Muscle layer of colon (tissue), 2 donors: ENCODE measurements around the gene PTPRD.

Source experiments
- H3K27ac ChIP-seq: one replicate; pipeline ENCODE4 v1.7.0; 2013; ENCODE audit warnings: low read depth, mild to moderate bottlenecking, low read length, moderate library complexity
- H3K27me3 ChIP-seq, 2 donors: one replicate each; pipeline ENCODE4 v1.7.0; 2013; ENCODE audit warnings: low read length in 2 of 2, mild to moderate bottlenecking in 2 of 2; ENCODE audit not compliant: insufficient read depth in 2 of 2, control insufficient read depth in 1 of 2
- H3K36me3 ChIP-seq: one replicate; pipeline ENCODE4 v1.7.0; 2013; ENCODE audit warnings: mild to moderate bottlenecking, low read length; ENCODE audit not compliant: insufficient read depth
- H3K4me1 ChIP-seq: one replicate; pipeline ENCODE4 v1.7.0; 2013; ENCODE audit warnings: mild to moderate bottlenecking, low read length; ENCODE audit not compliant: insufficient read depth
- H3K4me3 ChIP-seq, 2 donors: one replicate each; pipeline ENCODE4 v1.7.0; 2013; ENCODE audit warnings: low read length in 2 of 2, low read depth in 1 of 2, mild to moderate bottlenecking in 1 of 2, moderate library complexity in 1 of 2
- H3K9ac ChIP-seq: one replicate; pipeline ENCODE4 v1.7.0; 2013; ENCODE audit warnings: low read length
- H3K9me3 ChIP-seq: one replicate; pipeline ENCODE4 v1.7.0; 2013; ENCODE audit warnings: mild to moderate bottlenecking, low read length
- donor health status: abdominal sarcoma.
- donor health status: Adenocarcinoma of cecum.

The PTPRD gene

DNA sequence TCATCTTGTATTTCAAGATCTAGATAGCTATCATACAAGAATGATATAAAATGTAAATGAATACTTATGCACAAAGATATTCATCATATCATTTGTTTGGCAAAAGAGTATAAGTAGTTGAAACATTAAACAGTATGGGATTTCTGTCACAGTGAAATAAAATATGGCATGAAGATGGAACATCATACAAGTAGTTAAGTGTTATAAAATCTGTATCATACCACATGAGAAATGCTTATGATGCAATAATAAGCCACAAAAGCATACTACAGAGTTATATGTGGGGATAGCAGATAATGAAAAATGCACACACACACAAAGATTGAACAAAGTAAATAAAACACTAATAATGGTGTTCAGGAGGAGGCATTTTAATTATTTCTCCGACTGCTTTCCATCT lies 1975.2 kb downstream of the PTPRD start:
- Histone ChIP-seq H3K9ac (no peak overlapping the region), H3K27ac (no peak overlapping the region), H3K4me1 (no peaks in the 10 kb centered on the region), H3K36me3 (no peaks in the 10 kb centered on the region), H3K4me3 (no peak overlapping the region), H3K27me3 (no peaks in the 10 kb centered on the region), H3K9me3 (no peaks in the 10 kb centered on the region)

DNA sequence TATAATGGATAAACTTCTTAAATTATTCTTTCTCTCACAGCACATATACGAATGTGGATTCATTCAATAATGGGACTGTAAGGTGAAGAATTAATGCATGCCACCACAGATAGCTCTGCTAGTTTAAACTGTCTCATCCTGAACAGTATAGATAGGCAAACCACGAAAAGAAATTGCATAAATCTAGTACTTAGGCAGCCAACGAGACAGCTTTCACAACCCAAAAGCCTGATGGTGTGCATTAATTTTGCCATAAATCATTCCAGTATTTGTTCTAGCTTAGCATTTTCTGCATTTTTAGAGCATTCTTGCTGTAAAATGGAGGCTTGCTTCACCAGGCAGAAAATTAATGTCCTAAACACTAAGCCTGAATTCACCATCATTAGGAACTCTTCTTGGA lies 1979.0 kb downstream of the PTPRD start:
- no peak overlapping the region for H3K27ac ChIP-seq
- no peaks in the 10 kb centered on the region for H3K27me3 ChIP-seq
- H3K9me3 ChIP-seq: no peaks in the 10 kb centered on the region
- no peak overlapping the region for H3K9ac ChIP-seq
- no peaks in the 10 kb centered on the region for H3K4me1 ChIP-seq
- H3K4me3 ChIP-seq: no peak overlapping the region
- no peaks in the 10 kb centered on the region for H3K36me3 ChIP-seq

DNA sequence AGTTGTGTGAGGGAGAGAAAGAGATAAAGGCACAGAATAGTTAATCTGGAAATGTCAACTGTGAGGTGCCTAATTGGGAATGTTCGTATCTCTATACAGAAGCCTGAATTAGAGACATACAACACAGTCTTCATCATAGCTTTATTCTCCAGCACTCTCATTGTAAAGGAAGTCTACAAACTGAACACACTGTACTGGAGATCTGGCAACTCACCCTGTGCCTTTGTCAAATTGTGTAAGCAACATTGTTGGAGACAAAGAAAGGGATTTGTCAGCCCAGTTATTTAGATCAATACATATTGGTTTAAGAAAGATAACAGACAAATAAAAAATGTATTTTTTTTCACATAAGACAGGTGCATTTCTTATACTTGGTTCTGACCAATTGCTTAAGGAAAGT lies 1980.3 kb downstream of the PTPRD start:
- H3K9ac ChIP-seq: no peak overlapping the region
- H3K36me3 ChIP-seq: no peaks in the 10 kb centered on the region
- no peak overlapping the region for H3K4me3 ChIP-seq
- no peaks in the 10 kb centered on the region for H3K4me1 ChIP-seq
- no peak overlapping the region for H3K27ac ChIP-seq
- H3K9me3 ChIP-seq: no peaks in the 10 kb centered on the region
- H3K27me3 ChIP-seq: no peaks in the 10 kb centered on the region

DNA sequence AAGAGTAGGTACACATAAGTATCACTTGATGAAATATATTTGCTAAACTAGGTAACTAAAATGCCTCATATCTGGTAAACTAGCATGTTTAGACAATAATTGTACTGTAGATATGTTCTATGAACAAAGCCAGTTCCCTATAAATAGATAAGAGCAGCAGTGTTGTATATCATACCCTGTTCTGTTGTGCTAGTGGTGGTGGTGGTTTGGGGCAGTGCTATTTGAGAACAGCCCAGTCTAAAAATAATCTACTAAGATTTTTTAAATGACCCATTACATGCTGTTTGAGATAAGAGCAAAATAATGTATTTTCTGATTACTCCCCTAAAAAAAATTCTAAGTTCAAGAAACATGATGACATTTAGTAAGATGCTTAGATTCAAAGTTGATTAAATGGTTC lies 1984.0 kb downstream of the PTPRD start:
- Histone ChIP-seq H3K4me3 (no peak overlapping the region), H3K36me3 (no peaks in the 10 kb centered on the region), H3K4me1 (no peaks in the 10 kb centered on the region), H3K9me3 (no peaks in the 10 kb centered on the region), H3K27ac (no peak overlapping the region), H3K27me3 (no peaks in the 10 kb centered on the region), H3K9ac (no peak overlapping the region)

DNA sequence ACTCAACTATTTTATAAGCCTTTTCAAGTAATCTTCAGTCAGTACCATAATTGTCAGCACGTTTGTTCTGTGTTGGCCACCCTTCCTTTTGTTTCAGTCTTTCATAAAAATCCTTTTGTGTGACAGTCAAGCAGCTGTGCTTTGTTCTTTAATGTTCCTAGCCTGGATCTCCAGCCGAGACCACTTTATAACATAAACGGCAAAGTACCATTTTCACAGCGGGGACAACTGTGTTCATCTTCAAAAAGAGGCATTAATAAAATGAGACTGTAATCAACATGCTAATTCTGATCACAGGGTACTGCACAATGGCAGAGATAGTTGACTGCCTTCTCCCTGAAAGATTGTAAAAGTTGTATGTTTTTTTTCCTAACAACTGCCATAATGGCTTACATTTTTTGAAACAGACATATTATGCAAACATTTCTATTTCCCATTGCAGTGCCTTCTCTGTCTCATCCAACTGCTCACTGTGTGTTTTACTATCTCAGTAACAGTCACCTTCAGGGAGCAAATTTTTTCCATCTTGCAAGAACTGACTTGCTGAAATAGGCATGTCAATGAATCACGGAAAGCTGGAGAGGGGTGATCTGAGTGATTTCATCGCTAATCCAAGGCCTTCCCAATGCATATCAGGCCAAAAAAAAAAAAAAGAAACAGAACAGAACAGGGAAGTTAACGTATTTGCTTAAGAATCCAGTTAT lies 1984.7 kb downstream of the PTPRD start:
- no peak overlapping the region for H3K27ac ChIP-seq
- H3K4me1 ChIP-seq: no peaks in the 10 kb centered on the region

DNA sequence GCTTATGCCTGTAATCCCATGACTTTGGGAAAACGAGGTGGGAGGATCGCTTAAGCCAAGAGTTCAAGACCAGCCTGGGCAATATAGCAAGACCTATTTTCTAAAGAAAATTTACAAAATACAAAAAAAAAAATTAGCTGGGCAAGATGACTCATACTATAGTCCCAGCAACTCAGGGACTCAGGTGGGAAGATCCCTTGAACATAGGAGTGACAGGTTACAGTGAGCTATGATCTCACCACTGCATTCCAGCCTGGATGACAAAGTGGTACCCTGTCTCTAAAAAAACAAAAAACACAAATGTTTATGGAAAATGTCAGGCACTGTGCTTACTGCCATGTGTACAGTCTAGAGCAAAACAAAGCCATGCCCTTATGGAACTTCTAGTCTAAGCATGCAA lies 1989.9 kb downstream of the PTPRD start:
- Histone ChIP-seq H3K4me1 (no peaks in the 10 kb centered on the region), H3K9me3 (no peaks in the 10 kb centered on the region), H3K4me3 (no peak overlapping the region)

More for the DNA sequence above, 1984.7 kb downstream of the PTPRD start:
- H3K9me3 ChIP-seq: no peaks in the 10 kb centered on the region
- H3K4me3 ChIP-seq: no peak overlapping the region
- no peaks in the 10 kb centered on the region for H3K27me3 ChIP-seq
- no peak overlapping the region for H3K9ac ChIP-seq
- H3K36me3 ChIP-seq: no peaks in the 10 kb centered on the region

DNA sequence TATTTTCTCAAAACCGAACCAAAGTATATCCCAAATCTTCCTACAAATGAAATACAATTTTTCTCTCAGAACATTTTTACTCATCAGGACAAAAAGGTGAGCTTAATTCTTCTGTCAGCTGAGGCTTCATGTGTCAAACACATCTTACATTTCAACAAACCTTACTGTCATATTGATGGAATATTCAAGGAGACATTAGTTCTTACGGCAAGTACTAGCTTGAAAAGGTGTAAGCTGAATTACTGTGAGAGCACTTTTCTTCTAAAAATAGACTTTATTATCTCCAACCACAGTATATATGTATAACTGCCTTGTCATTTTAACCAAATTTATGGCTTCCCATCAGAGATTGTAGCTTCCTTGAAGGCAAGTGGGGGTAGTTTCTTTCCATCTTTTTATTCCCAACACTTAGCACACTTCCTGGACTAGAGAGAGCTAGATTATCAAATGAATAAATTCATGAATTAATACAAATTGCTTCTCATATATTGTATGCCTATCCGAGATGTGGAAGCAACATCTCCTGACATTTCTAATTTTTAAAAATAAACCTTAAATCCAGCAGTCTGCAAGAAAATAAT lies 1990.5 kb downstream of the PTPRD start:
- no peak overlapping the region for H3K27ac ChIP-seq
- no peaks in the 10 kb centered on the region for H3K36me3 ChIP-seq
- H3K9ac ChIP-seq: no peak overlapping the region
- H3K9me3 ChIP-seq: no peaks in the 10 kb centered on the region
- no peaks in the 10 kb centered on the region for H3K27me3 ChIP-seq
- no peak overlapping the region for H3K4me3 ChIP-seq
- H3K4me1 ChIP-seq: no peaks in the 10 kb centered on the region

More for the DNA sequence above, 1989.9 kb downstream of the PTPRD start:
- Histone ChIP-seq H3K27ac (no peak overlapping the region), H3K9ac (no peak overlapping the region), H3K27me3 (no peaks in the 10 kb centered on the region), H3K36me3 (no peaks in the 10 kb centered on the region)

DNA sequence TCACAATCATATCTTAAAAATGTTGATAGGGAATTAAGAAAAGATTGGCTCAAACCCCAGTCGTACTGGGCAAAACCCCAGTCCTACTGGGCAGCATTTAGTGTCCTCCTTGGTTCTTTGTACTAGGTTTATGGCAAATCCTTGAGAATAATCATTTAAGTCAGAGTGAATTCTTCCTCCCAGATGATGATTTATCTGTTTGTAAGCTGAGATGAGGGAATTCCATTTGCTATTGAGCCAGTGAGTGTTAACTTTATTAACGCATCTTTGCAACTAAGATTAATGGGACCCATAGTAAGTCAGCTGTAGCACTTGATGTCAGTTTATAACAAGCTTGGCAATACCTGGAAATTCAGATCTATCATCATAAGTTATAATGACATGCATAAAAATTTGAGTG lies 1991.4 kb downstream of the PTPRD start:
- no peak overlapping the region for H3K27ac ChIP-seq
- H3K4me3 ChIP-seq: no peak overlapping the region
- no peaks in the 10 kb centered on the region for H3K27me3 ChIP-seq
- H3K9me3 ChIP-seq: no peaks in the 10 kb centered on the region
- H3K36me3 ChIP-seq: no peaks in the 10 kb centered on the region
- H3K9ac ChIP-seq: no peak overlapping the region
- no peaks in the 10 kb centered on the region for H3K4me1 ChIP-seq

DNA sequence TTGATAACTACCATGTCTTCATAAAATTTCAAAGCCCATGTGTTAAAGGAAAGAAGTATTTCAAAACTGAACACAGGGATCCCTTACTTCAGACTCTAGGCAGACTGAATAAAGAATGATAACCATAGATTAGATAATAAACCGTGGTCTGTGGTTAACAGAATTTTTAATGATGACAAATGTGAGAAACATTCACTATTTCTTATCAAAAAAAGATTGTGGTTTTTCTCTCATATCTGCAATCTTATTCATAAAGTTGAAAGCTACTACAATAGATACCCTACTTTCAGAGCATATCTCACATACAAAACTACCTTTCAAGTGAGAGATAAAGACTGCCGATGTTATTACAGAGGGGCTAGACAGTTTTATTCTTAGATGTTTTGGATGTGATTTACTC lies 1996.4 kb downstream of the PTPRD start:
- Histone ChIP-seq H3K4me3 (no peak overlapping the region), H3K27ac (no peak overlapping the region), H3K9me3 (no peaks in the 10 kb centered on the region), H3K36me3 (no peaks in the 10 kb centered on the region), H3K9ac (no peak overlapping the region), H3K27me3 (no peaks in the 10 kb centered on the region), H3K4me1 (no peaks in the 10 kb centered on the region)

DNA sequence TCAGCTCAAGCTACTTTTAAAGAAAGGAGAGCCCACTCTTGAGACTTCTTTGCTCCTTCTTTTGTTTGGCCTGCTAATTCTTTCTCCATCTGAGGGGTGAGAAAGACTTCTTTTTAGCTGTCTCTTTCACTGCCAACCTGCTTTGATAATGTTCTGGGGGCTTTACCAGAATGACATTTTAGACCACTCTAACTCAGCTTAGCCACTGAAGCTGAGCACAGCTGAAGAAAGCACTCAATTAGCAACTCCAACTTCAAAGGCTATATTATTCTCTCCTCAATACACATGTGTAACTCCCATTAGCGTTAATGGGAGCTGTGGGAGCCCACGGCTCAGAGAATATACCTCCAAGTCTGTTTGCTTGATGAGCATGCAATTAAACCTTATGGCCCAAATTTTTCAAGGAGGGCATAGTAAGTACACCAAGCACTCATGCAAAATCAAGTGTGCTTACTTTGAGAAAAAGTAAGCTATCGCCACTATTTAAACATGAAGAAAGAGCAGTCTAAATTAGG lies 1997.8 kb downstream of the PTPRD start:
- Histone ChIP-seq H3K4me3 (no peak overlapping the region), H3K9me3 (no peaks in the 10 kb centered on the region), H3K9ac (no peak overlapping the region), H3K4me1 (no peaks in the 10 kb centered on the region), H3K27me3 (no peaks in the 10 kb centered on the region), H3K27ac (no peak overlapping the region), H3K36me3 (no peaks in the 10 kb centered on the region)

DNA sequence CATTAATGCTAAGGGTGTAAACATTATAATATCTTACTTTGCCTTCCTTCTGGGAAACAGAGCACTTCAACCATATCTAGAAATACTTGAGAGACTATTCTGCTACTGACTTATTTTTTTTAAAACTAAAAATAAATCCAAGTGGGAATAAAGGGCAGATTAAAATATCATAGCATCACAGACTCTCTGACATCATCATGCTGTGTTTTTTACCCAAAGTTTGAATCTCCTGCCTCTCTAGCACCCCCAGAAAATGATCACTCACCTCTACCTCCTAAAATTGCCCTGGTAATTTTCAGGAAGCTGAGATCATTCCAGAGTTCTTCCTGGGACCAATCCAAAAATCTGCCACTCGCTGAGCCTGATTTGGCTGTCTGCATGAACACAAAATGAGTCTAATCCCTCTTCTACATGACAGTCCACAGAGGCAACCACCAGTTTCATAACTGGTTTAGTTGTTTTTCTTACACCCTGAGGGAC lies 1999.4 kb downstream of the PTPRD start:
- Histone ChIP-seq H3K9me3 (no peaks in the 10 kb centered on the region), H3K4me1 (no peaks in the 10 kb centered on the region), H3K36me3 (no peaks in the 10 kb centered on the region), H3K9ac (no peak overlapping the region), H3K27ac (no peak overlapping the region), H3K27me3 (no peaks in the 10 kb centered on the region), H3K4me3 (no peak overlapping the region)

DNA sequence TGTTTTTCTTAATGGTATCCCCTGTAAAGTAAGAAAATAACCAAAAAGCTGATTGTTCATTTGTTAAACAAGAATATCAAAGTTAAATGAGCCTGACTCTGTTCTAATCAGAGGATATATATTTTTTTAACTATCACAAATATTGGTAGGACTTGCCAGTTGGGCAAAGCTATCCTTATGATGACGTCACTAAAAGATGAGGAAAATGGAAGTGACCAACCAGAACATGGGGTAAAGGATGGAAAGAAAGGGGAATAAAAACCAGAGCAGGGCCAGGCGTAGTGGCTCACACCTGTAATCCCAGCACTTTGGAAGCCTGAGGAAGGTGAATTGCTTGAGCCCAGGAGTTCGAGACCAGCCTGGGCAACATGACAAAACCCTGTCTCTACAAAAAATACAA lies 2001.6 kb downstream of the PTPRD start:
- H3K9ac ChIP-seq: no peak overlapping the region
- no peak overlapping the region for H3K4me3 ChIP-seq
- no peaks in the 10 kb centered on the region for H3K9me3 ChIP-seq
- no peaks in the 10 kb centered on the region for H3K36me3 ChIP-seq
- no peaks in the 10 kb centered on the region for H3K27me3 ChIP-seq
- H3K27ac ChIP-seq: no peak overlapping the region
- no peaks in the 10 kb centered on the region for H3K4me1 ChIP-seq
